Testis (tissue), 3 donors: ENCODE data around the gene BCL7B. TPM values are rescaled to one million over a fixed set of nuclear protein-coding genes. Genes with fewer than 3 reads are reported as not detected.

Experiments used
- DNase-seq: peaks from one replicate; pipeline ENCODE4 v3.0.0-alpha.2; 2019
- H3K27ac ChIP-seq, 2 donors: fragments of 200-600 bp; sonication (generic); one replicate each; pipeline ENCODE4 v1.5.1; 2019
- H3K27me3 ChIP-seq: fragments of 200-600 bp; sonication (generic); one replicate; pipeline ENCODE4 v1.5.1; 2019
- H3K36me3 ChIP-seq: fragments of 200-600 bp; sonication (generic); one replicate; pipeline ENCODE4 v1.5.1; 2017; ENCODE audit warnings: low read depth; ENCODE audit errors: missing control alignments
- H3K4me1 ChIP-seq: fragments of 200-600 bp; sonication (generic); one replicate; pipeline ENCODE4 v1.5.1; 2019
- H3K4me3 ChIP-seq, 2 donors: fragments of 200-600 bp; sonication (generic); one replicate each; pipeline ENCODE4 v1.5.1; 2017 to 2019
- H3K9me3 ChIP-seq: fragments of 200-600 bp; sonication (generic); one replicate; pipeline ENCODE4 v1.5.1; 2017
- POLR2A ChIP-seq: fragments of 450-650 bp; IDR thresholded peaks from one replicate; pipeline ENCODE4 v1.6.1; 2017; ENCODE audit warnings: antibody characterized with exemption, mild to moderate bottlenecking, moderate library complexity
- WGBS, 2 donors: methylation state at CpG; one replicate each; pipeline ENCODE4 v1.1.5; 2018; 5-methylcytosine and 5-hydroxymethylcytosine counted together
- intact Hi-C: fragments of 100-400 bp; cut with DNase I; formaldehyde crosslinking; loops from one replicate; pipeline ENCODE4 v1.15.1; 2023; ENCODE audit warnings: low total_unique reads
- polyA plus RNA-seq: library from polyadenylated mRNA; stranded (reverse); fragments of 350-450 nt; fragmentation: Illumina TruSeq; extraction: RNeasy Lipid Tissue Mini Kit (QIAGEN cat#74804); gene quantifications from one replicate; pipeline ENCODE4 v1.2.3, GENCODE V29; 2014; ENCODE audit warnings: low read depth, low replicate concordance; ENCODE audit not compliant: insufficient read depth
- total RNA-seq, 2 donors: library from RNA; depleted of rRNA; stranded (reverse); fragments of >200 nt; gene quantifications; one replicate each; pipeline ENCODE4 v1.2.3, GENCODE V29; 2016
- TF ChIP-seq, protein P1 (sequence below), 3 experiments: fragments of 450-650 bp in 2 of 3; fragments of 200-600 bp in 1 of 3; sonication (generic) in 1 of 3; IDR thresholded peaks; one replicate each; pipeline ENCODE4 v1.5.1; 2016 to 2019; ENCODE audit warnings: antibody characterized with exemption in 3 of 3, mild to moderate bottlenecking in 2 of 3, moderate library complexity in 1 of 3

Gene BCL7B
- total and polyA plus RNA-seq, 3 donors from 2014 or later, result 83.0 to 91.1 (median 88.9) TPM

DNA sequence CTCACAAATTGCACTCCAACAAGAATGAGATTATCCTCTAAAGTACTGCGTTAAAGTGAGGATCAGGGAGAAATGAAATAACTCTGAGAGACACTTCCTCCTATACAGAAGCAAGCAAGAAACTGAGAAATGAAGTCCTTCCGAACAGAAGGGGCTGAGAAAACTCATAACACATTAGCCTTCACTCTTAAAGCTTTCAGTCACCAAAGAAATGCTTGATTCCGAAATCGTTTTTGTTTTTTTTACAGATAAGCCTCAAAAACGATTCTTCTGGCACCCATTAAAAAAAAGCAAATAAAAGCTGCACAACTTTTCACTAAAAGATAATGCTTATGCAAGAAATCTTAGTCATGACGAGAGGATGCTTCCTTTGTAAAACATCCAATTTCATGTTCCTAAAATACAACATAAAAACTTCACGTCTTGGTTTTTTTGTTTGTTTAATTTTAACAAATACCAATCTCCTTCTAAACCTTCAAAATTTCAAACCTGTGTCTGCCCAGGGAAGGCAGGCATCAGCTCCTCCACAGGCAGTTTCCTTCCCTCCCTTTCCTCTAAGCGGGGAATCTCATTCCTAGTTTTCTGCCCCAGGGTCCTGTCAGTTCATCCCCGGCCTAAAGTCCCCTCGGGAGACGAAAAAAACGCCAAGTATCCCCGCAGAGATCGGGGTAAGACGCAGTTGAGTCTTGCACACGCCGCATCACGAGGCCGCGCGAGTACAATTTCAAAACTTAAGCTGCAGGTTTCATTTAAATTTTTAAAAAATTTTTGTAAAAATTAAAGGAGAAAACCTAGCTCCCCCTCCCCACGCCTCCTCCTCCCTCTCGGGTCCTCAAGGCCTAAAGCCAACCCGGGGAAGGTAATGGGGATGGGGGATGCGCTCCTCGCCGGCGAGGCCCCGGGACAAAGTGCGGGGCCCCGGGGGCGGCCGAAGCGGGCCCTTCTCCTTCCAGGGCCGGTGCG lies 36.5 kb downstream of the BCL7B start:
- H3K27ac ChIP-seq, result peak overlapping the region; percentile 96 to 97
- H3K4me3 ChIP-seq, result peak overlapping the region; percentile 88 to 94
- no peaks in the 10 kb centered on the region for H3K36me3 ChIP-seq
- WGBS, 2 donors, result 0 to 1% methylated on average over 36 of the region's 36 CpGs
- no peaks in the 10 kb centered on the region for H3K9me3 ChIP-seq
- no peak for DNase-seq
- TF ChIP-seq, protein P1, sequence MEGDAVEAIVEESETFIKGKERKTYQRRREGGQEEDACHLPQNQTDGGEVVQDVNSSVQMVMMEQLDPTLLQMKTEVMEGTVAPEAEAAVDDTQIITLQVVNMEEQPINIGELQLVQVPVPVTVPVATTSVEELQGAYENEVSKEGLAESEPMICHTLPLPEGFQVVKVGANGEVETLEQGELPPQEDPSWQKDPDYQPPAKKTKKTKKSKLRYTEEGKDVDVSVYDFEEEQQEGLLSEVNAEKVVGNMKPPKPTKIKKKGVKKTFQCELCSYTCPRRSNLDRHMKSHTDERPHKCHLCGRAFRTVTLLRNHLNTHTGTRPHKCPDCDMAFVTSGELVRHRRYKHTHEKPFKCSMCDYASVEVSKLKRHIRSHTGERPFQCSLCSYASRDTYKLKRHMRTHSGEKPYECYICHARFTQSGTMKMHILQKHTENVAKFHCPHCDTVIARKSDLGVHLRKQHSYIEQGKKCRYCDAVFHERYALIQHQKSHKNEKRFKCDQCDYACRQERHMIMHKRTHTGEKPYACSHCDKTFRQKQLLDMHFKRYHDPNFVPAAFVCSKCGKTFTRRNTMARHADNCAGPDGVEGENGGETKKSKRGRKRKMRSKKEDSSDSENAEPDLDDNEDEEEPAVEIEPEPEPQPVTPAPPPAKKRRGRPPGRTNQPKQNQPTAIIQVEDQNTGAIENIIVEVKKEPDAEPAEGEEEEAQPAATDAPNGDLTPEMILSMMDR (IDR thresholded peaks at IDR 0.05), result no peak
- no peak for TF ChIP-seq POLR2A
- no peaks in the 10 kb centered on the region for H3K27me3 ChIP-seq
- intact Hi-C loops, result loop anchor here (5.0 kb wide), 1 partner anchor 36 kb away; the partner anchor contains the start of gene BCL7B
- H3K4me1 ChIP-seq, result peaks cover 19% of the 10 kb centered on the region

DNA sequence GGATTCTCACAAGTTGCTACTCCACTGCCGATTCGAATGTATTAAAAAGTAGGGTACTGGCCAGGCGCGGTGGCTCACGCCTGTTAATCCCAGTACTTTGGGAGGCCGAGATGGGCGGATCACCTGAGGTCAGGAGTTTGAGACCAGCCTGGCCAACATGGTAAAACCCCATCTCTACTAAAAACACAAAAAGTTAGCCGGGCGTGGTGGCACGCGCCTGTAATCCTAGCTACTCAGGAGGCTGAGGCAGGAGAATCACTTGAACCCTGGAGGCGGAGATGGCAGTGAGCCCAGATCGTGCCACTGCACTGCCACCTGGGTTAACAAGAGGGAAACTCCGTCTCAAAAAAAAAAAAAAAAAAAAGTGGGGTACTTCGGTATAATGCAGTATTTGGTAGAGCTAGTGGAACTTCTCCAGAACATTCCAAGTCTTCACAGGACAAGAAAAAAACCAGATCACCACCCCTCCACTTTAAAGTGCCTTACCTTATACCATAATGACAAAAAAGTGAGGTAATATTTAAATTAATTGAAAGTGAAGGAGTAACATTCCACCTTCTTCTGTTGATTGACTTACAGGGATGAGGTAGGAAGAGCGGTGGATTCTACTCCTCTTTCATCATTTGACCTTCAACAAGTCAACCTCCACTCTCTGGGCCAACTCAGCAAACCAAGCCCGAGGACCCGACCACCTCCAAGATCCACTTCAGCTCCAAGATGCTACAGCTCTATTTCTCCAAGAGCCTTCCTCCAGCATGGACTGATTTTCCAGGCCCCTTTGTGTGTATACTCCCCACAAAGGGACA lies 37.4 kb downstream of the BCL7B start:
- TF ChIP-seq, protein P1 (IDR thresholded peaks at IDR 0.05), result no peak
- TF ChIP-seq POLR2A, result no peak
- 43 to 47% methylated on average over 18 of the region's 18 CpGs for WGBS, 2 donors
- Histone ChIP-seq H3K9me3 (no peaks in the 10 kb centered on the region), H3K4me1 (peaks cover 19% of the 10 kb centered on the region), H3K27ac (peak overlapping the region; percentile 11 to 97), H3K36me3 (no peaks in the 10 kb centered on the region), H3K27me3 (no peaks in the 10 kb centered on the region), H3K4me3 (peak overlapping the region; percentile 88 to 94)
- no peak for DNase-seq
- intact Hi-C loops, result loop anchor here (5.0 kb wide), 1 partner anchor 37 kb away; the partner anchor contains the start of gene BCL7B

DNA sequence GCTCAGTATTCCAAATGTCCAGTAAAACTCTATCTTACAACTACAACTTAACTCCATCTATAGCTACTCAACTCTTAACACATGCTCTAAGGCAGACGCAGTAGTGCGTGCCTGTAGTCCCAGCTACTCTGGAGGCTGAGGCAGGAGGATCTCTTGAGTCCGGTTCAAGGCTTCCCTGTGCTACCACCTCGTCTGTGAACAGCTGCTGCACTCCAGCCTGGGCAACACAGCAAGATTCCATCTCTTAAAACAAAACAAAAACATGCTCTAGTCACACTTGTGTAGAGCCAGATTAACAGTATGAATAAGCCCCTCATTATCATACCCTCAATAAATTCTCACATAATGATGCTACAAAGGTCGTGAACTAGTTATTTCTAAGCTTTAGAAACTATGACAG lies 39.0 kb downstream of the BCL7B start:
- H3K4me3 ChIP-seq, result no peak overlapping the region
- intact Hi-C loops, result no loop called here
- H3K27ac ChIP-seq, result no peak overlapping the region
- DNase-seq, result no peak
- peaks cover 19% of the 10 kb centered on the region for H3K4me1 ChIP-seq
- H3K9me3 ChIP-seq, result no peaks in the 10 kb centered on the region
- WGBS, 2 donors, result 58 to 76% methylated on average over 5 of the region's 5 CpGs
- no peaks in the 10 kb centered on the region for H3K27me3 ChIP-seq
- TF ChIP-seq POLR2A, result no peak
- TF ChIP-seq, protein P1 (IDR thresholded peaks at IDR 0.05), result no peak
- H3K36me3 ChIP-seq, result no peaks in the 10 kb centered on the region

DNA sequence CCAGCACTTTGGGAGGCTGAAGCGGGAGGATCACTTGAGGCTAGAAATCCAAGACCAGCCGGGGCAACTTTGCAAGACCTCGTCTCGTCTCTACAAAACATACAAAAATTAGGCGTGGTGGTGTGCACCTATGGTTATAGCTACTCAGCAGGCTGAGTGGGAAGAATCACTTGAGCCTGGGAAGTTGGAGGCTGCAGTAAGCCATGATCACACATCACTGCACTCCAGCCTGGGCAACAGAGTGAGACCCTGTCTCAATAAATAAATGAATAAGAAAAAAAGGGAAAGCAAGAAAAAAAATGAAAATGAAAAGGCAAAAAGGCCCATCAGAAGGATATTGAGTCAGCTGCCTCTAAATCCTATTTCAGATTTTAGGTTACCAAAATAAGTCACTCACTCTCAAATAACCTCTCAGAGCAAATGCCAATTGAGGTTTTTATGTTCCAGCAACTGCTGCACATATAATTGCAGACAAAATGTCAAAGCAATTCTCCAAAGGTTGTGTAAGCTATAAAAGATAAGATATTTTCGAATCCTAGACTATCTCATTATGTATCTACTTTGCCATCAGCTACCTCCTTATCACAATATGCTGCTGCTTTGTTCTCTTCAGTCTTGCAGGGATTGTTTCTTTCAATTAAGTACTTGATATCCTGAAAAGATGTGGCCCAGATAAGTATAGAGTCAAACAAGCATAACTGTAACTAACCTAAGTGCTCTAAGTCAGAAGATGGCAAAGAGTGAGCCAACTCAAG lies 40.1 kb downstream of the BCL7B start:
- TF ChIP-seq, protein P1 (IDR thresholded peaks at IDR 0.05), result no peak
- no peak for TF ChIP-seq POLR2A
- WGBS, 2 donors, result 88 to 90% methylated on average over 6 of the region's 6 CpGs
- H3K36me3 ChIP-seq, result no peaks in the 10 kb centered on the region

More for the DNA sequence above, 40.1 kb downstream of the BCL7B start:
- Histone ChIP-seq H3K27me3 (no peaks in the 10 kb centered on the region), H3K9me3 (no peaks in the 10 kb centered on the region), H3K4me3 (no peak overlapping the region), H3K4me1 (peaks cover 19% of the 10 kb centered on the region), H3K27ac (no peak overlapping the region)
- DNase-seq, result no peak
- intact Hi-C loops, result no loop called here
